GM21367 (cell line): ENCODE data around the gene TCP11.

Experiments used
- ATAC-seq: cut with Tn5 transposase; IDR thresholded peaks from one replicate; pipeline ENCODE4 v1.9.1; 2021; ENCODE audit not compliant: unreplicated experiment

The TCP11 gene

GRCh38 chr6:35173427-35174087 is 32.4 kb upstream of the TCP11 start:
- ATAC-seq = no peak

DNA sequence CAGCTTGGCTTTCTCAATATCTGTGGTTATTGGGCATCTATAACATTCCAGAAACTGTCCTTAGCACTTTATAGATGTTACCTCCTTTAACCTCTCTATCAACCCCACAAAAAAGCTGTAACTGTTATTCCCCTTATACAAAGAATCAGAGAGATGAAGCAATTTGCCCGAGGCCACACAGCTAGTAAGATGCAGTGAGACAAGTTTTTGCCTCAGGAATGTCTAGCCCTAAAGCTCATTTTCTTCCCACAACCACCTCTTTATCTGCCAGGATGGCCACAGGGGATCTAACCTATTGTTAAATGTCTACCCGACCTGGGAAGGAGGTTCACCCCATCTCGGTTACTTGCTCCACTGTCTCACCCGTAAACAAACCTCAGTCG is 31.9 kb upstream of the TCP11 start:
- ATAC-seq = no peak

DNA sequence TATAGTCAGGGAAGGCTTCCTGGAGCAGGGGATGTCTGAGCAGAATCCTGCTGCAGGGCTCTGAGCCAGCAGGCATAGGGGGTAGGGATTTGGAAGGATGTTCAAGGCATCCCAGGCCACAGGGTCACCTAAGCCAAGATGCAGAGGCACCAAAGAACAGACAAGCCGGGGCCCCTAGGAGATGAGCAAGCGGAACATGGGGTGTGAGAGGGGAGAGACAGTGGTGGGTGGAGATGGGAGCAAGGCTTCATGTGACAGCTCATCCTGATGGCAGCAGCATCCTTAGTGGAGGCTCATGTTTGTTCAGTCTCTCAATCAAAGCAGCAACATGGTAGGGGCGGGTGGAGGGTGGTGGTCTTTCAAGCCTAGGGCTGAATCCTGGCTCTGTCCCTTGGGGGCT is 29.8 kb upstream of the TCP11 start:
- no peak for ATAC-seq

- no peak for ATAC-seq
Observed at GRCh38 chr6:35170166-35170565, 29.0 kb upstream of the TCP11 start.

GRCh38 chr6:35168461-35168861 is 27.3 kb upstream of the TCP11 start:
- no peak for ATAC-seq

DNA sequence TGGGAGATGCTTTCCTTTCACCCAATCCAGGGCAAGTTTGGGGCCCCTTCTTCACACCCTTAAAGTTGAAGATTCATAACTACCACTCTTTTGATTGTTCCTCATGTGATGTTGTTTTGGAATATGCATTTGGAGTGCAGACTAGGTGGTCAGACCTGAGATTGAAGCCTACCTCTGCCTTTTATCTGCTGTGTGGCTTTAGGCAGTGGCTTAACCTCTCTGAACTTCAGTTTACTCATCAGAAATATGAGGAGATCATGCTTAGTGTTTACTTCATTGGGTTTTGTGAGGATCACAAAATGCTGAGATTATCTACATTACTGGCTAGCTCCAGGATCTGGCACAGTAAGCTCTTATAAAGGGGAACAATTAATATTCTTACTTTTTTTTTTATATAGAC is 26.4 kb upstream of the TCP11 start:
- ATAC-seq = no peak

GRCh38 chr6:35166520-35166919 is 25.4 kb upstream of the TCP11 start:
- no peak for ATAC-seq

GRCh38 chr6:35166116-35166515 is 25.0 kb upstream of the TCP11 start:
- no peak for ATAC-seq

GRCh38 chr6:35165630-35166071 is 24.5 kb upstream of the TCP11 start:
- ATAC-seq = no peak

- ATAC-seq = no peak
Observed at GRCh38 chr6:35164868-35165267, 23.7 kb upstream of the TCP11 start.

- ATAC-seq = no peak
Observed at GRCh38 chr6:35164277-35164676, 23.1 kb upstream of the TCP11 start.

DNA sequence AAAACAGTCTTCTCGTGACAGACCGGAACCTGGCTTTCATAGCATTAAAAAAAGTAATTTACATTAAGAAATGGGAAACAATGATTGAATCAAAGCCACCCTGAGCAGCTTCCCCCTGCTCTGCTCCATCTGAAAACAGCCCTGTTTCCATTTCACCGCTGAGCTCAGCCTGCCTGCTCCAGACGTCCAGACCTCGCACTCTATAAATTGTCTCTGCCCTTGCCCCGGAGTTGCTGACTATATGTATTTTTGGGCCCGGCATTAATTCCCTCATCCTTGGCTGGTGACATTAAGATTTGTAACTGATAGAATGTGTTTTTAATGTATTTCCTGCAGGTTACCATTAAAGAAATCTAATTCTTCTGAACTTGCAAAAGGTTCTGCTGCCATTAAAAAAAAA is 22.7 kb upstream of the TCP11 start:
- no peak for ATAC-seq

DNA sequence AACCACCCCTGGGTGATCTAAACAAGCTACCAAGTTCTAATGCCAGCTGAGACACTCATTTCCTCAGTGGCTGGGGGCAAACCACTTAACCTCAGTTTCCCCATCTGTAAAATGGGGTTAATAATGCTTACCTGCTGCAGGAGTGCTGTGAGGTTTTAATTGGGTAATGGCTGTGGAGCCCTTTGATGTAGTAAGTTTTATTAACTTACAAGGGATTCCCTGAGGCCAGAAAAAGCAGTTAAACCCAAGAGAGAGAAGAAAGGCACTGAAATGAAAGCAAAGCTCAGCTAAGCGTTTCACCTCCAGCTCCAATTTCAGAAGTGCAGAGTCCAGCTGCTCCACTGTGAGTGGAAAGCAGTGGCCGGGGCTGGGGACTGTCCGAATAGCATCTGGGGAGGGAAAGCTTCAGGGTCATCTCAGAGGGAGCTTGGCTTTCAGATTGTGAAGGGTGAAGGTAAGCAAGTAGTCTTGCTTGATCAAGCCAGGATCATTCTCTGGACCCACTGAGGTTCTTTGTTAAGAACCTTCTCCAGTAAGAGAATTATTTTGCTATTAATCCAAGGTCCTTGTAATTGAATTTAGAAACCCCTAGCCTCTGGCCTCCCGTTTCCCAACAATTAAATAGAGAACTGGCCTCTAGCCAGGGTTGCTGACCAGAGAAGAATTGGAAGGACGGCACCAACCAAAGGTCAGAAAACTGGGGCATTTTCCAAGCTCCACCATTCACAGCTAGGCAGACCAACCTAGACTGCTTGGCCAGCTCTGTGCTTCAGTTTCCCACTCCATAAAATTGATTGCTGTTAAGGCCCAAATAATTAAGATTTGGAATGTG is 20.9 kb upstream of the TCP11 start:
- ATAC-seq = no peak

DNA sequence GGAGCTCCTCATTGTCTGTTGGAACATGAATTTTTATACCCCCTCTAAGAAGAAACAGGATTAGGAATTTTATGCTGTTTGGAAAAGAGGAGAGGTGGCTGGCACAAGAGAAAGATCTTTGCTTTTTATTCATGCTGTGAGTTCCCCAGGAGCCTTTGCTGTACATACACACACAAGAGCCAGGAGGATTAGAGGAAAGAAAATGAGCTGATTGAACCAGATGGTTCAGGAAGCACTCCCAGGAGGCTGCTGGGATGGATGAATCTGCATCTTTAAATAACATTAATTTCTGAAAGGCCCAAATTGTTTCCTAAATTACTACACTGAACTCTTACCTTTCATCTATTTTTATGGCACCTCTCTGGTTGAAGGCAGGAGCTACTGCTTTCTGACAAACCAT is 20.1 kb upstream of the TCP11 start:
- no peak for ATAC-seq

DNA sequence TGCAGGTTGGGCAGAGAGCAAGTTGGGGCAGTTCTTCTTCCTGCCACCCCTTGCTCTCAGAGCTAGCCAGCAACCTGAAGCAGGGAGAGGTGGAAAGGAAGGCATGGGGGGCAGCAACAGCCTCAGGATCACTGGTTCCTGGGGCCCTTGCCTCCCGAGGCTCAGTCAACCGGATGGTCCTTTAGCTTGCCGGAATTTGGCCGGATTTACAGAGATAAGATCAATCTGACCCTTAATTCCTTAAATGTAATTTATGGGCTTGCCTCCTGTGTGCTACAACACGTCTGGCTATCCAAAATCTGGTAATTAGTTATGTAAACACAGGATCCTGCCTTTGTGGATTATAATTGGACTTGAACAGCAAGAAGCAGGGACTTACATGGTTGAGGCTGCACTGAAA is 19.5 kb upstream of the TCP11 start:
- no peak for ATAC-seq

DNA sequence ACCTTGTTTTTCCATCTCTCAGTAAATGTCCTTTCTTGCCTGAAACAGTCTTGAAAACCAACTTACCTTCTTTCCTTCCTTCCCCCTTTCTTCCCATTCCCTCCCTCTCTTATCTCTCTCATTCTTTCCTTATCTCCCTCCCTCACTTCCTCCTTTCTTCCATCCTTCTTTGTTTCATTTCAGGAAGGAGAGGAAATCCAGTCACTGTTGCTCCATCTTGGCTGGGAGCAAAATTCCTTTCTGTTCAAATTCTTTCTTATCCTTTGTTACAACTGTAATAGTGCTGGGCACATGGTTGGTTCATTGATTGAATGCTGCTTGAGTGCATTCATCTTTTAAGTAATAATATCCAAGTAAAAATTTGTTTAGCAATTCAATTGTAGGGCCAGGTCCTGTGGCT is 17.4 kb upstream of the TCP11 start:
- ATAC-seq = no peak

DNA sequence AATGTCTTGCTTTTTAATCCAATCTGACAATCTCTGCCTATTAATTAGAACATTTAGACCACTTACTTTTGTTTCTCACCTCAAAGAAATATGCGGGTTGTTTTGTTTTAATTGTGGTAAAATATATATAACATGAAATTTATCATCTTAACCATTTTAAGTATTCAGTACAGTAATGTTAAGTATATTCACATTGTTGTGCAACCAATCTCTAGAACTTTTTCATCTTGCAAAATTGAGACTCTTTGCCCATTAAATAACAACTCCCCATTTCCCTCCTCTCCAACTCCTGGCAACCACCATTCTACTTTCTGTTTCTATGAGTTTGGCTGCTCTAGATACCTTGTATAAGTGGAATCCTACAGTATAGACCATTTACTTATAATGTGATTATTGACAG is 13.8 kb upstream of the TCP11 start:
- no peak for ATAC-seq

GRCh38 chr6:35154262-35154661 is 13.1 kb upstream of the TCP11 start:
- ATAC-seq = no peak

DNA sequence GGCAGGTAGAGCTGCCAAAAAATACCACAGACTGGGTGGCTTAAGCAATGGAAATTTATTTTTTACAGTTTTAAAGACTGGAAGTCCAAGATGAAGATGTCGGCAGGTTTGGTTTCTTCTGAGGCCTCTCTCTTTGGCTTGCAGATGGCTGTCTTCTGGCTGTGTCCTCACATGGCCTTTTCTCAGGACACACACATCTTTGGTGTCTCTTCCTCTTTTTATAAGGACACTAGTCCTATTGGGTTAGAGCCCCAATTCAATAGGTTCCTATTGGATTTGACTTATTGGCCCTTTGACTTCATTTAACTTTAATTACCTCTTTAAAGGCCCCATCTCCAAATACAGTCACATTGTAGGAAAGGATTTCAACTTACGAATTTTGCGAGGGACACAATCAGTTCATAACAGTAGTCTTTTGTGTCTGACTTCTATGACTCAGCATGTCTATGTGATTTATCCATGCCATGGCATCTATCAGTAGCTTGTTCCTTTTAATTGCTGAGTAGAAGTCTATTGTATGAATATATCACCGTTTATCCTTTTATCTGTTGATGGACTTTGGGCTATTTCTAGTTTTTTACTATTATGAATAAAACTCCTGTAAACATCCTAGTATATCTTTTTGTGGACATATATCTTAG is 11.0 kb upstream of the TCP11 start:
- no peak for ATAC-seq

DNA sequence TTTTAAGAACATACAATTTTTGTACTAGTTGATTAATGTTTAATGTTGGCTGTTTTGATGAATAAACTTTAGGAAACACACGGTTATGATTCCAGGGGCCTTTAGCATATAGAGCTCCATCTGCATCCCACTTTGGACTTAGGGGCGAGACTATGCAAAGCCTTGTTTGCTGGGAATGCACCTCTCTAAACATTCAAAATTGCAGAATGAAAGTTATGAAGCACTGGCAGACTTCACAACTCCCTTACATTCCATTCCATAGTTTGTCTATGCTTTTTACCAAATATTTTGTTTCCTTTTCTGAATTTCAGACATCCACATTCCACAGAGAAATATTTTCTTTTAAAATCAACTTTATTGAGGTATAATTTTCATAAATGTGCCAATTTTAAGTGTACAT is 10.3 kb upstream of the TCP11 start:
- no peak for ATAC-seq

GRCh38 chr6:35149891-35150566 is 8.9 kb upstream of the TCP11 start:
- no peak for ATAC-seq
